Loucy (cell line): ENCODE data around the gene PHTF2.

Source experiments
- H2AFZ ChIP-seq: fragments of 200-600 bp; sonication (generic); 2 replicates; pipeline ENCODE4 v1.6.0; 2016; ENCODE audit warnings: antibody characterized with exemption, mild to moderate bottlenecking, low read length, moderate library complexity
- H3F3A ChIP-seq: fragments of 200-600 bp; 2 replicates; pipeline ENCODE4 v1.6.0; 2016; ENCODE audit warnings: antibody characterized with exemption, low read depth, mild to moderate bottlenecking
- H3K27me3 ChIP-seq: fragments of 200-600 bp; sonication (generic); 2 replicates; pipeline ENCODE4 v1.6.1; 2014; ENCODE audit warnings: low read length, mild to moderate bottlenecking; ENCODE audit not compliant: insufficient read depth, poor library complexity, severe bottlenecking
- H3K36me3 ChIP-seq: fragments of 200-600 bp; sonication (generic); 2 replicates; pipeline ENCODE4 v1.6.1; 2016; ENCODE audit warnings: low read length; ENCODE audit not compliant: insufficient read depth
- H3K4me1 ChIP-seq: fragments of 200-600 bp; sonication (generic); 2 replicates; pipeline ENCODE4 v1.5.1; 2014; ENCODE audit warnings: low read length, mild to moderate bottlenecking; ENCODE audit not compliant: insufficient read depth, poor library complexity, severe bottlenecking
- H3K4me2 ChIP-seq: fragments of 200-600 bp; sonication (generic); 2 replicates; pipeline ENCODE4 v1.6.0; 2014; ENCODE audit warnings: antibody characterized with exemption, low read length, low read depth, mild to moderate bottlenecking; ENCODE audit not compliant: poor library complexity, severe bottlenecking
- H3K4me3 ChIP-seq: fragments of 200-600 bp; sonication (generic); 2 replicates; pipeline ENCODE4 v1.5.1; 2014; ENCODE audit warnings: low read length, mild to moderate bottlenecking, mixed read lengths; ENCODE audit not compliant: poor library complexity, severe bottlenecking
- H3K79me2 ChIP-seq: fragments of 200-600 bp; sonication (generic); 2 replicates; pipeline ENCODE4 v1.6.1; 2014; ENCODE audit warnings: low read length; ENCODE audit not compliant: insufficient read depth
- H3K9ac ChIP-seq: fragments of 200-600 bp; sonication (generic); 2 replicates; pipeline ENCODE4 v1.6.0; 2014; ENCODE audit warnings: mild to moderate bottlenecking, low read depth, low read length, moderate library complexity; ENCODE audit not compliant: poor library complexity, severe bottlenecking
- H3K9me2 ChIP-seq: fragments of 200-600 bp; sonication (generic); replicated peaks from 2 replicates; pipeline ENCODE4 v1.6.1; 2016; ENCODE audit warnings: low read depth, low read length, mixed read lengths
- H3K9me3 ChIP-seq: fragments of 200-600 bp; sonication (generic); 2 replicates; pipeline ENCODE4 v1.6.1; 2014; ENCODE audit warnings: mild to moderate bottlenecking, antibody characterized with exemption, low read length, low read depth; ENCODE audit not compliant: insufficient read depth
- H4K20me1 ChIP-seq: fragments of 200-600 bp; sonication (generic); 2 replicates; pipeline ENCODE4 v1.6.0; 2014; ENCODE audit warnings: antibody characterized with exemption, low read length, mild to moderate bottlenecking; ENCODE audit not compliant: insufficient read depth, poor library complexity, severe bottlenecking
- EZH2phosphoT487 ChIP-seq: fragments of 200-600 bp; IDR thresholded peaks from 2 replicates; pipeline ENCODE4 v1.6.1; 2018; ENCODE audit warnings: antibody characterized with exemption, mild to moderate bottlenecking, moderate library complexity, borderline replicate concordance
- TF ChIP-seq, protein P1 (sequence below): fragments of 200-600 bp; sonication (generic); conservative IDR thresholded peaks from 2 replicates; pipeline ENCODE4 v1.5.1; 2014; ENCODE audit warnings: mild to moderate bottlenecking, antibody characterized with exemption, low read length

PHTF2 gene

GRCh38 chr7:77796109-77796508 lies 2.5 kb upstream of the PHTF2 start:
- peaks cover 60% of the 10 kb centered on the region for H3K79me2 ChIP-seq
- H2AFZ ChIP-seq: no peak overlapping the region
- no peak for TF ChIP-seq EZH2phosphoT487
- TF ChIP-seq, protein P1, sequence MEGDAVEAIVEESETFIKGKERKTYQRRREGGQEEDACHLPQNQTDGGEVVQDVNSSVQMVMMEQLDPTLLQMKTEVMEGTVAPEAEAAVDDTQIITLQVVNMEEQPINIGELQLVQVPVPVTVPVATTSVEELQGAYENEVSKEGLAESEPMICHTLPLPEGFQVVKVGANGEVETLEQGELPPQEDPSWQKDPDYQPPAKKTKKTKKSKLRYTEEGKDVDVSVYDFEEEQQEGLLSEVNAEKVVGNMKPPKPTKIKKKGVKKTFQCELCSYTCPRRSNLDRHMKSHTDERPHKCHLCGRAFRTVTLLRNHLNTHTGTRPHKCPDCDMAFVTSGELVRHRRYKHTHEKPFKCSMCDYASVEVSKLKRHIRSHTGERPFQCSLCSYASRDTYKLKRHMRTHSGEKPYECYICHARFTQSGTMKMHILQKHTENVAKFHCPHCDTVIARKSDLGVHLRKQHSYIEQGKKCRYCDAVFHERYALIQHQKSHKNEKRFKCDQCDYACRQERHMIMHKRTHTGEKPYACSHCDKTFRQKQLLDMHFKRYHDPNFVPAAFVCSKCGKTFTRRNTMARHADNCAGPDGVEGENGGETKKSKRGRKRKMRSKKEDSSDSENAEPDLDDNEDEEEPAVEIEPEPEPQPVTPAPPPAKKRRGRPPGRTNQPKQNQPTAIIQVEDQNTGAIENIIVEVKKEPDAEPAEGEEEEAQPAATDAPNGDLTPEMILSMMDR: no peak
- H3K9me2 ChIP-seq: no peaks in the 10 kb centered on the region
- peak overlapping the region; percentile 88 for H3K9ac ChIP-seq
- peak overlapping the region; percentile 92 for H3K4me3 ChIP-seq
- H3K4me1 ChIP-seq: peaks cover 30% of the 10 kb centered on the region
- peak overlapping the region; percentile 91 for H3K4me2 ChIP-seq
- H3K36me3 ChIP-seq: no peaks in the 10 kb centered on the region
- no peaks in the 10 kb centered on the region for H3F3A ChIP-seq
- no peaks in the 10 kb centered on the region for H3K27me3 ChIP-seq
- H3K9me3 ChIP-seq: no peaks in the 10 kb centered on the region
- peaks cover 29% of the 10 kb centered on the region for H4K20me1 ChIP-seq

DNA sequence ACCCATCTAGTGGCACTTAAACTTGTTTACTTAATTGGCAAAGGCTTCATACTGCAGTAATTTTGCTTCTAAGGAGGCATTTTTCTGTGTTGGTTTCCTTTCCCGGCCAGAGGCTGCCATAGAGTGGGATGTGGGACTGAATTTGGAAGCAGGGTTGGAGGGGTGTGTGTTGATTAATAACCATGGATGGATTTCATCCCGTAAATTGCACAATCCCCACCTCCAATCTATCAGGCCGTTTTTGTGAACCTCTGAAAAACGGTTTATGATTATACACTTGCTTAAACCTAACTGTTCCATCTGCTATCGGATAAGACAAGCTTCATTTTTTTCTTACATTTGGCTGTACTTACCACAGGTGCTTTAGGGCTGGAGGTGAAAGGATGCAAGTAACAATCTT lies 1.6 kb upstream of the PHTF2 start:
- H3K9me2 ChIP-seq: no peaks in the 10 kb centered on the region
- no peak for TF ChIP-seq EZH2phosphoT487
- TF ChIP-seq, protein P1: no peak
- peaks cover 31% of the 10 kb centered on the region for H3K4me1 ChIP-seq
- H3K9me3 ChIP-seq: no peaks in the 10 kb centered on the region
- no peaks in the 10 kb centered on the region for H3K36me3 ChIP-seq
- peaks cover 30% of the 10 kb centered on the region for H4K20me1 ChIP-seq
- no peaks in the 10 kb centered on the region for H3F3A ChIP-seq
- H2AFZ ChIP-seq: no peak overlapping the region
- peak overlapping the region; percentile 91 for H3K4me2 ChIP-seq
- H3K9ac ChIP-seq: peak overlapping the region; percentile 88
- H3K79me2 ChIP-seq: peaks cover 60% of the 10 kb centered on the region
- no peaks in the 10 kb centered on the region for H3K27me3 ChIP-seq
- H3K4me3 ChIP-seq: peak overlapping the region; percentile 92

DNA sequence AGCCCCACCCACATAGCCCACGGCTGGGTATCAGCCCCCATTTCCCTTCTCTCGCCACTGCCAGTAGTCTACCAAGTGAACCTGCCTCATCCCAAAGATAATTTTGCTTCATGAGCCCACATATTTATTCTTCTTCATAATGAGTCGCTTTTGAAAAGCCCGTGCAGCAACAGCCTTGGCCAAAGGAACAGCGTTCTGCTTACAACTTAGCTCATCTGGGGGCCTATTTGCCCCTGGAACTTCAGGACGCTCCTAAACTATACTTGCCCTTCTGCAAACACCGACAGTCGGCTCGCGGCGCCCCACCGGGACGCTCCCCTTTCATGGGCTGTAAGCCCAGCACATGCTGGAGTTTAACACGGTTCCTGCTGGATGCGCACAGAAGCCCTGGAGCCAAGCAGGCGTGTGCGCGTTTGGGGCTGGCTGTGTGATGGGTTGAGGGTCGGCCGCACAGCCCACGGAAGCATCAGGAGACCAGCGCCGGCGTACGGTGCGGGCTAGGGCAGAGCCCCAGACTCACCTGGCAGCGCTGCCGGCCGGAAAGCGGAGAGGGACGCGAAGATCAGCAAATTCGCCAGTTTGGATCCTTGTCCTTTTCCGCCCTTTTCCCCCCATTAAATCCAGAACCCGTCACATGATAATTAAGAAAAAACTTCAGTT lies 709 bp upstream of the PHTF2 start:
- H4K20me1 ChIP-seq: peaks cover 39% of the 10 kb centered on the region
- peaks cover 63% of the 10 kb centered on the region for H3K79me2 ChIP-seq
- H3K4me2 ChIP-seq: peak overlapping the region; percentile 91
- peaks cover 40% of the 10 kb centered on the region for H3K4me1 ChIP-seq
- peak overlapping the region; percentile 91 for H2AFZ ChIP-seq
- no peaks in the 10 kb centered on the region for H3K36me3 ChIP-seq
- H3F3A ChIP-seq: no peaks in the 10 kb centered on the region
- H3K9me2 ChIP-seq: no peaks in the 10 kb centered on the region
- H3K27me3 ChIP-seq: no peaks in the 10 kb centered on the region
- H3K9ac ChIP-seq: peak overlapping the region; percentile 88
- H3K9me3 ChIP-seq: no peaks in the 10 kb centered on the region
- H3K4me3 ChIP-seq: peak overlapping the region; percentile 92
- TF ChIP-seq, protein P1: no peak
- no peak for TF ChIP-seq EZH2phosphoT487
